PC-3 (cell line): ENCODE data around the gene FAM13A.

Experiments
- EZH2 ChIP-seq: fragments of 300-600 bp; sonication (generic); IDR thresholded peaks from one replicate; pipeline ENCODE4 v1.6.1; 2017; ENCODE audit warnings: antibody characterized with exemption, mild to moderate bottlenecking, low read length; ENCODE audit not compliant: unreplicated experiment
- EZH2phosphoT487 ChIP-seq: fragments of 300-600 bp; sonication (generic); IDR thresholded peaks from 2 replicates; pipeline ENCODE4 v1.6.1; 2018; ENCODE audit warnings: mild to moderate bottlenecking, antibody characterized with exemption, low read length, borderline replicate concordance
- TF ChIP-seq, protein P1 (sequence below): fragments of 300-600 bp; sonication (generic); conservative IDR thresholded peaks from 2 replicates; pipeline ENCODE4 v1.5.1; 2017; ENCODE audit warnings: antibody characterized with exemption, low read depth, mild to moderate bottlenecking, low read length

DNA sequence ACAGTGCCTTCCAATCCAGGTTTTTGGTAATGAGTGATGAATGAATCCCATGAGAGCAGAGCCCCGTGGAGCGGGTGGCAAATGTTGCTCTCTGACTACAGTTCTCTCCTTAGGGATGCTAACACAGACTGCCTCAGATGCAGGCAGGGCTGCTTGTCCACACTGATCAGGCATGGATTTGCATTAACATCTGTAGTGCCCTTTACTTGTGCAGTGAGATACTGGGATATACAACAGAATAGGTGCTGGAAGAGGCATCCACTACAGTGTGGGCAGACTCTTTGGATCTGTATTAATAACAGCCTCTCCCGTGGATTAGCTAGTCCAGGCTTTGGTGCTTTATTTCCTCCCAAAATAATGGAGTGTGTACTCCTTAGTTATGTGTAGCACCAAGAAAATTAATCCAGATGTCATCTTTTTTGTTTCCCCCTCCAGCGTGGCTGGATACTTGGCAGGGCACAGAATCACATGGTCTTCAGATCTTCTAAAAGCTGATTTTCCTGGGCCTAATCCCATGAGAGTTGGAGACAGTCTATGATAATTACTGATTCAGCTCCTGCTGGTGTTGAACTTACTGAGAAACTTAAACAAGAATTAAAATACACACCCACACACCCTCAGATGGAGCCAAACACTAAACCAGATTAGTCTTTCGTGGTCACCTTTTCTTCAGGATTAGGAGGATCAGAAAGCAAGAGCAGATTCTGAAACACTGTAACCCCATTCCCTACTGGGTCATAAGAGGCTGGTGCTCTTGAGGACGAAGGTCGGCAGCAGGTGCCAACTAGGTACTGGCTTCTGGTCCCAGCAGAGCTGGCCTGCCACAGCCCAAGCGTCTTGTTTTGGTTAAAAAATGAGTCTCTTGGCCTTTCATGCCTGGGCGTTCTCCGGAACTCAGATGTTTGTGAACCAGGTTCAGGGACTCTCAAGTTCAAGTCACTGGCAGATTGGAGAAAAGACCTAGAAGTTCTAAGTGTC, 336.2 kb downstream of the FAM13A start:
- no peak for TF ChIP-seq EZH2phosphoT487
- no peak for TF ChIP-seq EZH2
- TF ChIP-seq, protein P1, sequence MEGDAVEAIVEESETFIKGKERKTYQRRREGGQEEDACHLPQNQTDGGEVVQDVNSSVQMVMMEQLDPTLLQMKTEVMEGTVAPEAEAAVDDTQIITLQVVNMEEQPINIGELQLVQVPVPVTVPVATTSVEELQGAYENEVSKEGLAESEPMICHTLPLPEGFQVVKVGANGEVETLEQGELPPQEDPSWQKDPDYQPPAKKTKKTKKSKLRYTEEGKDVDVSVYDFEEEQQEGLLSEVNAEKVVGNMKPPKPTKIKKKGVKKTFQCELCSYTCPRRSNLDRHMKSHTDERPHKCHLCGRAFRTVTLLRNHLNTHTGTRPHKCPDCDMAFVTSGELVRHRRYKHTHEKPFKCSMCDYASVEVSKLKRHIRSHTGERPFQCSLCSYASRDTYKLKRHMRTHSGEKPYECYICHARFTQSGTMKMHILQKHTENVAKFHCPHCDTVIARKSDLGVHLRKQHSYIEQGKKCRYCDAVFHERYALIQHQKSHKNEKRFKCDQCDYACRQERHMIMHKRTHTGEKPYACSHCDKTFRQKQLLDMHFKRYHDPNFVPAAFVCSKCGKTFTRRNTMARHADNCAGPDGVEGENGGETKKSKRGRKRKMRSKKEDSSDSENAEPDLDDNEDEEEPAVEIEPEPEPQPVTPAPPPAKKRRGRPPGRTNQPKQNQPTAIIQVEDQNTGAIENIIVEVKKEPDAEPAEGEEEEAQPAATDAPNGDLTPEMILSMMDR = no peak
